Smooth muscle cell of trachea (primary cell): ENCODE data around the gene LRRC8C. TPM values are rescaled to one million over a fixed set of nuclear protein-coding genes. Genes with fewer than 3 reads are reported as not detected.

ENCODE experiments used
- total RNA-seq: library from RNA; depleted of rRNA; stranded (reverse); fragments of >200 nt; gene quantifications from 2 replicates; pipeline ENCODE4 v1.2.1, GENCODE V29; 2014

Gene LRRC8C
- 7.9 and 8.3 TPM in 2 replicates for total RNA-seq

GRCh38 chr1:89632657-89633247 lies at the start of gene LRRC8C:
TSS of gene LRRC8C (plus strand) at chr1:89633120. CDS start at chr1:89686474, 53,354 bp downstream.

Other genes with a start within 250 kb of the LRRC8C start
- 0.58 and 0.66 TPM in 2 replicates for gene LRRC8B, start 108.3 kb upstream of the LRRC8C start, total RNA-seq
- 24.3 and 34.4 TPM in 2 replicates for gene LRRC8D, start 187.9 kb downstream of the LRRC8C start, total RNA-seq